Skeletal muscle cell (primary cell): Measurements from ENCODE around the gene DERA.
"Not testable (repeated sequence)": the region's sequence is repeated elsewhere in the genome, so short reads cannot be mapped to it uniquely, and the experiment has no call there.

Source experiments
- DNase-seq: peaks from one replicate; pipeline ENCODE4 v3.0.0-alpha.2; 2010; ENCODE audit warnings: low read depth
- H3K4me3 ChIP-seq: 2 replicates; pipeline ENCODE4 v1.5.1; 2011; ENCODE audit warnings: low read depth, mild to moderate bottlenecking, control low read depth, low read length, moderate library complexity

The DERA gene

DNA sequence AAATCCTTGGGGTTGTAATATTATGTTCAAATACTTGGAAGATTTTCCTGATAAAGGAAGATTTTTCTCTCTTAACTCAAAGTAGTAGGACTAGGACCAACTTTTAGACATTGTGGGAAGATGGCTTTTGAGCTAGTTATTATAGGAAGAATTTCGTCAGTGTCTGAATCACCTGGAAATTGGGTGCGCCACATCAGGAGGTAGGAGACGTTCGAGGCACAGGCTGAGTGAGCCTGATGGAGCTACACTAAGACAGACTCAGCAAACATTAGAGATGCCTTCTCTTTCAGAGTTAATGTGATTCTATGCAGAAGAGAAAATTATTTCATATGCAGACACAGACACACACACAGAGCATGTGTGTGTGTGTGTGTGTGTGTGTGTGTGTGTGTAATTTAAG lies 84.7 kb downstream of the DERA start:
- no peak overlapping the region for H3K4me3 ChIP-seq
- DNase-seq = no peak

DNA sequence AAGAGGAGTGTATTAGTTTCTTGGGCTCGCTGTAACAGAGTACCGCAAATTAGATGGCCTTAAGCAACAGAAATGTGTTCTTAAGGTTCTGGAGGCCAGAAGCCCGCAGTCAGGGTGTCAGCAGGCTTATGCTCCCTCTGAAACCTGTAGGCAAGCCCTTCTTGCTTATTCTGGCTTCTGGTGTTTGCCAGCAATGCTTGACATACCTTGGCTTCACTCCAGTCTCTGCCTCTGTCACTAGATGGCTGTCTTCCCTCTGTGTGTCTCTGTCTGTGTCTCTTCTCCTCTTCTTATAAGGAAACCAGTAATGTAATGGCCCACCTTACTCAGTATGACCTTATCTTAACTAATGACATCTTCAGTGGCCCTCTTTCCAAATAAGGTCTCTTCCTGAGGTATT lies 85.1 kb downstream of the DERA start:
- H3K4me3 ChIP-seq = no peak overlapping the region
- DNase-seq = no peak

DNA sequence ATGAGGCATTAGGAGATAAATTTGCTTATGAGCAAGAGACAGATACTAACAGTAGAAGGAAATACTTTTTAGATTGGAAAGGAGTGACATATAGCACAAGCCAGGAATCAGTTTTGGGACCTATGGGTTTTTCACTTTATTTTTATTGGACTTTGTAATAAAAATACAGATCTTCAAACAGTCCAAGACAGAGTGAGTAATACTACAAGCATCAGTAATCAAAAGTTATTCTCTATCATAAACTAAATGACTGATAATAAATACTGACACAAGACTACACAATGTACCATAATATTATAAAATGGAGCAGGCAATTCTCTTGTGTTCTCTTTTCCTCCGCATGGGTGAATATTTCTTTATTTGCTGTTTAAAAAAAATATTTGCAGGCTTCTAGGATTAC lies 85.8 kb downstream of the DERA start:
- no peak overlapping the region for H3K4me3 ChIP-seq
- DNase-seq = no peak

DNA sequence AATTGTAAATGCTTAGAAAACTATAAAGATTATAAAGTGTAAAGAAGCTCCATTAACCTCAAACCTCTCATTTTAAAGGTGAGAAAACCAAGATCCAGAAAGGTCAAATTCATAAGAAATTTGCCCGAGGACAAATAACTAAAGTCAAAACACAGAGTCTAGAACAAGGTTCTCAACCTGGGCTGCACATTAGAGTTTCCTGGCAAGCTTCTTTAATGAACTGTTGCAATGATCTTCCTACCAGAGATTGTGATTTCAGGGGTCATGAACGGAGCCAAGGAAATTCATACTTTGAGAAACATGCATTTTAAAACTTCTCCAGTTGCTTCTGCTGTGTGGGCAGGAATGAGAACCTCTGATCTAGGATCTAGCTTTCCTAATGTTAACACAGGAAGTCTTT lies 86.8 kb downstream of the DERA start:
- DNase-seq = no peak
- no peak overlapping the region for H3K4me3 ChIP-seq

DNA sequence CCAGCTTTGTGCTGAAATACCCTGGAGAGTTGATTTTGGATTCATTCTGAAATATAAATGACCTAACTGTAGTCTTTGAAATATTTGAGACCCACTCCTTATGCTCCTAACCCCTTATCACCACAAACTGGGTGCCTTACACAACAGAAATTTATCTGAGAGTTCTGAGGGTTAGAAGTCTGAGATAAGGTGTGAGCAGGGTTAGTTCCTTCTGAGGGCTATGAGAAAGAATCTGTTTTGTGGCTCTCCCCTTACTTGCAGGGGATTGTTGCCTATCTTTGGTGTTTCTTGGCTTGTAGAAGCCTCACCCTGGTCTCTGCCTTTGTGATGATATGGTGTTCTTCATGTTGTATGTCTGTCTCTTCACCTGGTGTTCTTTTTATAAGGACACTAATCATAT lies 91.7 kb downstream of the DERA start:
- no peak for DNase-seq
- H3K4me3 ChIP-seq = no peak overlapping the region

DNA sequence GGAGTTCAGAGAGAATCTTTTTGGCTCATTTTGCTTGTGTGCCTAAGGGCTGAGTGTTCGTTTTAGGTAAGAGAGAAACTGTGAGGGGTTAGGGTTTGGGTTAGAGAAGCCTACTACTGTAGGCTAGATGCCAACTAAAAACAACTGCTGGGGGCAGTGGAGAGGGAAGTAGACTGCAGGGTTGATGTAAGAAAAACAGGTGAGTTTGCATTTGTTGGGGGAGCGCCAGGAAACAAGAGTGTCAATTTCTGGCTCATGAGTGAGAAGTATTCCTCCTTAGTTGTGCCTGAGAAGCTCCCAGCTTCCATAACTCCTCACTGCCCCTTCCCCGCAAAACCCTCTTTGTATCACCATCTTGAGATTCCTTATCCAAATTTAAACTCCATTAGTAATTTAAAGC lies 92.3 kb downstream of the DERA start:
- no peak for DNase-seq

DNA sequence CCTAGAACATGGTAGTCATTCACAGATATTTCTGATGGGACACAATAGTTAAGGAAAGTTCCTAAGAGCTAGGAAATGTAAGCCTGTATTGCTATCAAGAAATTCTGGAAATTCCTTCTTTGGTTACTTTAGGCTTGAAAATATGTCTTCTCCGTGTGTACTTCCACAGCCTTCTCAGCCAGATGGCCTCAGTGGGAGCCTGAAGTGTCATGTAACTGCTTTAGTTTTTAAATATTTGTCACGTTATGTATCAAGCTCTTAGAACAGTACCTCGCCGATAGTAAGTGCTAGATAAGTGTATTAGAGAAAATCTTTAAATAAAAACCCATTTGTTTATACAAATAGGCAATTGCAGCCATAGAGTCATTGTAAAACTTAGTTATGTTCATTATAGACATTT lies 95.6 kb downstream of the DERA start:
- H3K4me3 ChIP-seq = no peak overlapping the region
- DNase-seq = no peak

More for the DNA sequence above, 92.3 kb downstream of the DERA start:
- H3K4me3 ChIP-seq = no peak overlapping the region

DNA sequence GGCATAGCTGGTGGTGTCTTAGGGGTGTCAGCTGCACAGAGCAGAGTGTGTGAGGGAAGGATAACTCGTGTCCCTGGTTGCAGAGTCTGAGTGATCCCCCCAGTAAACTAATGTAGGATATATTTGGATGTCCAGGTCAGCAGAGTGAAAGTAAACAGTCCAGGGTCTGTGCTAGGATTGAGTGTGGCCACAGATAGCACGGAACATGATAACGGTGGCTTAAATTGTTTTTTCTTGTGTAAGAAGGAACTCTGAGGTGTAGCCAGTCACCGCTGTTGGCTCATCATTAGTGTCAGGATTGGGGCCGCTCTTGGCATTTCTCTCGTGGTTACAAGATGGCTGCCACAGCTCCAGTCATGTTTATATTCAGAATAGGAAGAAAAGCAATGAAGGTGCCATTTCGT lies 97.3 kb downstream of the DERA start:
- no peak for DNase-seq
- no peak overlapping the region for H3K4me3 ChIP-seq

DNA sequence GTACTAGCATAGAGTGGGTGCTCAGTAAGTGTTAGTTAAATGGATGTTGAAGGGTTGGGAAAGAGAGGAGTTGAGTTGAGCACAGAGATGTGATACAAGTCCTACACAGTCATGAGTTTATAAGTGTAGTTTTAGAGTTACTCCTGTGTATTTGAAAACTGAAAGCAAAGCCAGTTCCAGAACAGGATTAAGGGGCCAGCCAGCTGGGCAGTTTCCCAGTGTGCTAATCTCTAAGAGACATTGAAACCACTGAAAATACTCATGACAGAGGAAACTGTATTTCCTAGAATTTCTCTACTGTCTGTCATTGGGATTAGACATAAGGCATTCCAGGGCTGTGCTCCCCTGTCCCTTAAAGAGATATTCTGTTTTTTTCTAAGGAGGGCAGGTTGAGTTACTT lies 101.0 kb downstream of the DERA start:
- no peak overlapping the region for H3K4me3 ChIP-seq
- no peak for DNase-seq

DNA sequence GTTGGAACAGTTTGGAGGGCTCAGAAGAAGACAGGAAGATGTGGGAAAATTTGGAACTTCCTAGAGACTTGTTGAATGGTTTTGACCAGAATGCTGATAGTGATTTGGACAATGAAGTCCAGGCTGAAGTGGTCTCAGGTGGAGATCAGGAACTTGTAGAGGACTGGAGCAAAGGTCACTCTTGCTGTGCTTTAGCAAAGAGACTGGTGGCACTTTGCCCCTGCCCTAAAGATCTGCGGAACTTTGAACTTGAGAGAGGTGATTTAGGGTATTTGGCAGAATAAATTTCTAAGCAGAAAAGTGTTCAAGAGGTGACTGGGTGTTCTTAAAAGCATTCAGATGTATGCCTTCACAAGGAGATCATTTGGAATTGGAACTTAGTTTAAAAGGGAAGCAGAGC lies 102.6 kb downstream of the DERA start:
- H3K4me3 ChIP-seq, DNase-seq: not testable (repeated sequence)

DNA sequence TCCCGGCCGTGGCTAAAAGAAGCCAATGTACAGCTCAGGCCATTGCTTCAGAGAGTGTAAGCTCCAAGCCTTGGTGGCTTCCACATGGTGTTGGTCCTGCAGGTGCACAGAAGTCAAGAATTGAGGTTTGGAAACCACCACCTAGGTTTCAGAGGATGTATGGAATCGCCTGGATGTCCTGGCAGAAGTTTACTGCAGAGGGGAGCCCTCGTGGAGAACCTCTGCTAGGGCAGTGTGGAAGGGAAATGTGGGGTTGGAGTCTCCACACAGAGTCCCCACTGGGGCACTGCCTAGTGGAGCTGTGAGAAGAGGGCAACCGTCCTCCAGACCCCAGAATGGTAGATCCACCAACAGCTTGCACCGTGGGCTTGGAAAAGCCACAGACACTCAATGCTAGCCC lies 103.3 kb downstream of the DERA start:
- DNase-seq, H3K4me3 ChIP-seq: not testable (repeated sequence)

DNA sequence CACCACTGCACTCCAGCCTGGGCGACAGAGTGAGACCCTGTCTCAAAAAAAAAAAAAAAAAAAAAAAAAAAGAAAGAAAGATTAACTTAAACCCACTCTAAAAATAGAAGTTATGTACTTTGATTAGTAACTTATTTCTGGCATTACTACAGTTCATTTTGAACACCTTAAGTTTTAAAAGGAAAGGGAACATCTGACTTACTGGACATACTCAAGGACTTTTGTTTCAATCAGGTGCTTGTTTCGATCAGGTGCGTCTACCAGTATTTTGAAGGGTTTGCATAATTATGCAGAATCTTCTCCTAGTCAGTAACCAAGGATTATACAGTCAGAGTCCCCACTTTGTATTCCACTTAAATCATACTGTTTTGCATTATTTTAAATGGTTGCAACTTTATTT lies 105.6 kb downstream of the DERA start:
- no peak for DNase-seq
- no peak overlapping the region for H3K4me3 ChIP-seq

DNA sequence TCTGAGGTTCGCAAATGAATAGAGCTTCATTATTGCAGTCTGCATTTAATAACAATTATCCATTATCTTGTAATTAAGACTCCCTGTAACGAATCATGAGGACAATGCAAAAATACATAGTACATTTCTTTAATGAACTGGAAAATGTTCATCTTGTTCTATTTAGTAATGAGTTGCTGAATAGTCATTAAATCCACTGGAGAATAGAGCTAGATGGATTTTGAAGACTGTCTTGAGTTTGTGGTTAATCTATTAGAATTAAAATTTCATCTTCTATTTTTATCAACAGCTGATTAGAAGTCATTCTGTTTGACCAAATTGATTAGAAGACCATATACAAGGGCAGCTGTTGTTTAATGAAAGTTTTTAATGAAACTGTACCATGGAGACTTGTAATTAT lies 107.2 kb downstream of the DERA start:
- no peak for DNase-seq
- H3K4me3 ChIP-seq = no peak overlapping the region

DNA sequence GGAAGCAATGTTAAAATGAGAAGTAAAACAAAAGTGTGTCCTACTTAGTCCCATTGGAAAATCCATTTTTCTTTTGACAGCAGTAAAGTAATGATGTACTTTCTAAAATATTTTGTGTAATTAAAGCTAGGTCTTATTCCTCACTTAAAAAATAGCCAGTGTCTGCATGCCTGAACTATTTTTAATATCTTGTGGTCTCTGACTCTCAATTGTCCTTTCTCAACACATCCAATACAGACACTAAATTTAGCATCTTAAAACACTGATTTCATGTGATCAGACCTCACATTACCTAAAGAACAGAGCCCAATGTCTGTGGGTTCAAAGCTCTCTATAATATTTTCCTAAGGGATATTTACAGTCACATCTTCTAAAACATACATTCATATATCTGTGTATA lies 108.0 kb downstream of the DERA start:
- no peak for DNase-seq
- no peak overlapping the region for H3K4me3 ChIP-seq

DNA sequence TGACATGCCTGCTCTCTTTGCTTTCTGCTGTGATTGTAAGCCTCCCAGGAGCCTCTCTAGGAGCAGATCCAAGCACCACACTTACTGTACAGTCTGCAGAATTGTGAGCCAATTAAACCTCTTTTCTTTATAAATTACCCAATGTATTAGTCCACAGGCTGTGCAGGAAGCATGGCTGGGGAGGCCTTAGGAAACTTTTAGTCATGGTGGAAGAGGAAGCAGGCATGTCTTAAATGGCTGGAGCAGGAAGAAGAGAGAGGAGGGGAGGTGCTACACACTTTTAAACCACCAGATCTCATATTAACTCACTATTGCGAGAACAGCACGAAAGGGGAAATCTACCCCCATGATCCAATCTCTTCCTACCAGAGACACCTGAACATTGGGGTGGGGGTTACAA lies 108.9 kb downstream of the DERA start:
- no peak for DNase-seq
- H3K4me3 ChIP-seq = no peak overlapping the region

DNA sequence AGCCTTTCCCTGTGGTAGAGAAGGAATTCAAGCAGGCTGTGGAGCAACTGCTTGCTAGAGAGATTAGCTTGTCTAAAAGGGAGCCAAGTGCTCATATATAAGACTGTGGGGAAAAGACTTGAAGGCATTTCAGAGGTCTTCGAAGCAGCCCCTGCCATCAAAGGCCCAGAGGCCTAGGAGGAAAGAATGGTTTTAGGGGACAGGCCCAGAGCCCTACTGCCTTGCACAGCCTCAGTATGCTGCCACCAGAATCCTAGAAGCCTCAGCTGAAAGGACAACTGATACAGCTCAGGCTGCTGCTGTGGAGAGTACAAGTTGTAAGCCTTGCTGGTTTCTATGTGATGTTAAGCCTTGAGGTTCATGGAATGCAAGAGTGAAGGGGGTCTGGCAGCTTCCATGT lies 109.9 kb downstream of the DERA start:
- no peak overlapping the region for H3K4me3 ChIP-seq
- no peak for DNase-seq

DNA sequence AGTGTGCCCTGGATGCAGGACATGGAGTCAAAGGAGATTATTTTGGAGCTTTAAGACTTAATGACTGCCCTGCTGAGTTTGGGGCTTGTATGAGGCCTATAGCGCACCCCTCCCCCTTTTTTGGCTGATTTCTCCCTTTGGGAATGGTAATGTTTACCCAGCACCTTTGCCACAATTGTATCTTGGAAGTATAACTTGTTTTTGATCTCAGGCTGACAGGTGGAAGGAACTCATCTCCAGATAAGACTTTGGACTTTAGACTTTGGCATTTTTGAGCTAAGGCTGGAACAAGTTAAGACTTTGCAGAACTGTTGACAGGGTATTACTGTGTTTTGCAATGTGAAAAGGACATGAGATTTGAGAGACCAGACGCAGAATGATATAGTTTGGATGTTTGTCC lies 110.5 kb downstream of the DERA start:
- no peak overlapping the region for H3K4me3 ChIP-seq
- no peak for DNase-seq

DNA sequence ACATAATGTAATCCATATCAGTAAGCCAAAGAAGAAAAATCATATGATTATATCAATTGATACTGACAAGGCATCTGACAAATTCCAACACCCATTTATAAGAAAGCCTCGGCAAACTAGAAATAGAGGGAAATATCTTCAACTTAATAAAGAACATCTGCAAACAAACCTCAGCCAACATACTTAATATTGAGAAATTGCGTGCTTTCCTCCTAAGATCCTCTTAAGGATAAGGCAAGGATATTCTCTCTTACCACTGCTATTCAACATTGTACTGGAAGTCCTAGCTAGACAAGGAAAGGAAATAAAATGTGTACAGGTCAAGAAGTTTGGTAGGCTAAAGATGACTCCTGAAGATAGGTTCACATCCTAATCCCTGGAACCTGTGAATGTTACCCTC lies 115.9 kb downstream of the DERA start:
- no peak for DNase-seq
- no peak overlapping the region for H3K4me3 ChIP-seq

DNA sequence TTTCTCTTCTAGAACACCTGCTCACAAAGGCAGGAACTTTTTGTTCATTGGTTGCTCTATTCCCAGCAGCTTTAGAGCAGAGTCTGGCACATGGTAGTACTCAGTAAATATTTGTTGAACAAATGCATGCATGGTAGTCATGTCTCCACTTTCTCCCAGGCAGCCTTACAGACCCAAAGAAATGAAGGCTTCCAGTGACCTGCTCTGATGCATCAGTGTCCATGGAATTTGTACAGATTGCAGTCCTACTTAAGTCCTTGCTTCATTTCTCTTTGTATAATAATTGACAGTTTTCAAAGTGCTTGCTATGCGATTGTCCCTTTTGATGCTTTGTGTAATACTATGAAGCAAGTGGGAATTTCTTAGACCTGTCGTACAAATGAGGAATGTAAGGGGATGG lies 119.6 kb downstream of the DERA start:
- DNase-seq = no peak
- no peak overlapping the region for H3K4me3 ChIP-seq

DNA sequence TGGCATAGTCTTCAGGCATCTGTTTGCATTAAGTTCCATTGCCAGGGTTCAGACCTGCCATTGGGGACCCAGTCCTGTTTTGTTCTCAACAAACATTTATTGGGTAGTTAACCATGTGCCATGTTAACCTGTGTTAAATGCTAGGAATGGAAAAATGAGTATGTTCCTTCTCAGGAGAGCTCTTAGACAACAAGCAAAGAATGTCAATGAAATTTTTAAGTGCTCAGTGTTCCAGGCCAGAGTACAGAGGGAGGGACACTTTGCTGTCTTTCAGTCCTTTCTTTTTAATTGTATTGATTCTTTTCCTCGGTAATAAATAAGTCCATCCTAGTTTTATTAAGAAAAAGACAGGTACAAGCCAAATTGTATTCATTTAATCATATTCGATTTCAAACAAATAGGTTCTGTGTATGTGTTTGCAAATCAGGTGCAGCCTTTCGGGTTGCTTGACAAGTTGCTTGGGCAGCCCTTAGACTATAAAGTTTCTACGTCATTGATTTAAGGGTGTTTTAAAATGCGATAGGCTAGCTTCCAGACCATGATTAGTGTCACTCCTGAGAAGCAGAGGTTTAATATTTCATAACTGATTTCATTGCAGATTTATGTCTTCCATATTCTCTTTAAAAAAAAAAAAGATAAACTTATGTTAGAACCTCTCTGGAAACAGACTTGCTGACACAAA lies 123.1 kb downstream of the DERA start:
- no peak for DNase-seq
- no peak overlapping the region for H3K4me3 ChIP-seq

DNA sequence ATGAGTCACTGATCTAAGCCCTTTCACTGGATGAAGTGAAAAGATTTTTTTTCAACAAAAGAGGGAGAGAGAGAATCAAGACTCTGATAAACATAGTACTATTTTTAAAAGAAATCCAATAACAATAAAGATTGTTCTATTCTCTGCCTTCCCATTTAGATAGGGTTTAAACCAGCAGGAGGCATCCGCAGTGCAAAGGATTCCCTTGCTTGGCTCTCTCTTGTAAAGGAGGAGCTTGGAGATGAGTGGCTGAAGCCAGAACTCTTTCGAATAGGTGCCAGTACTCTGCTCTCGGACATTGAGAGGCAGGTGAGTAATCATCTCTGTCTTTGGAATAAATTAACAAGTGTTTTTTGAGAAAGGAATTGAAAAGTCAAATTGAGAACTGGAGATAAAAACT lies 124.9 kb downstream of the DERA start:
- no peak overlapping the region for H3K4me3 ChIP-seq
- DNase-seq = no peak

DNA sequence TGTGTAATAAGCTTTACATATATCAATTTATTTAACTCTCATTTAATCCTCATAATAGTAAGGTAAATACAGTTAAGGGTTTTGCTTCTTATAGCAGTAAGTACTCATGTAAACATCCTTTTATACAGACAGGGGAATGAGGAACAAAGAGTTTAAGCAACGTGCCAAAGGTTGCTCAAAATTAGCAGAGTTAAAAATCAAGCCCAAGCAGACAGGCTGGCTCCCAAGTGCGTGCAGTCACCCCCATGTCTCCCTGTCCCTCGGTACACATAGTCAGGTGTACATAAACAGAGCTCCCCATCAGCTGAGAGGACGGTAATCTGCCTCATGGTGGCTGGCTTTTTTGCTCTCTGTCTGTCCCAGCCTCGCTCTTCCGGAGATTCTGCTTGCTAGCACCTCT lies 126.4 kb downstream of the DERA start:
- no peak for DNase-seq

More for the DNA sequence above, 126.4 kb downstream of the DERA start:
- H3K4me3 ChIP-seq = no peak overlapping the region
